KMS-11 (cell line): ENCODE results near the gene NAV2.

ENCODE experiments used
- H2AFZ ChIP-seq: fragments of 200-600 bp; sonication (generic); 2 replicates; pipeline ENCODE4 v1.6.1; 2016; ENCODE audit warnings: antibody characterized with exemption, mixed run types, low read depth
- H3K27ac ChIP-seq: fragments of 200-600 bp; sonication (generic); 2 replicates; pipeline ENCODE4 v1.6.1; 2016; ENCODE audit warnings: mild to moderate bottlenecking, mixed run types
- H3K27me3 ChIP-seq: fragments of 200-600 bp; sonication (generic); 2 replicates; pipeline ENCODE4 v1.6.1; 2017; ENCODE audit warnings: mild to moderate bottlenecking, low read depth, mixed run types, moderate library complexity; ENCODE audit not compliant: insufficient read depth
- H3K36me3 ChIP-seq: fragments of 200-600 bp; sonication (generic); 2 replicates; pipeline ENCODE4 v1.6.1; 2017; ENCODE audit warnings: mild to moderate bottlenecking, mixed run types; ENCODE audit not compliant: insufficient read depth
- H3K4me1 ChIP-seq: fragments of 200-600 bp; sonication (generic); 2 replicates; pipeline ENCODE4 v1.6.1; 2016; ENCODE audit warnings: mild to moderate bottlenecking, low read depth, mixed run types; ENCODE audit not compliant: poor library complexity, severe bottlenecking
- H3K4me2 ChIP-seq: fragments of 200-600 bp; sonication (generic); 2 replicates; pipeline ENCODE4 v1.7.0; 2016; ENCODE audit warnings: mild to moderate bottlenecking, mixed run types
- H3K4me3 ChIP-seq: fragments of 200-600 bp; sonication (generic); IDR thresholded peaks from 2 replicates; pipeline ENCODE4 v1.6.1; 2017; ENCODE audit warnings: low read depth, low read length, mixed read lengths; ENCODE audit not compliant: insufficient read depth
- H3K79me2 ChIP-seq: fragments of 200-600 bp; sonication (generic); 2 replicates; pipeline ENCODE4 v1.6.1; 2016; ENCODE audit warnings: low read depth, mixed run types; ENCODE audit not compliant: insufficient read depth
- H3K9ac ChIP-seq: fragments of 200-600 bp; sonication (generic); 2 replicates; pipeline ENCODE4 v1.6.1; 2016; ENCODE audit warnings: mild to moderate bottlenecking, mixed run types
- H4K20me1 ChIP-seq: fragments of 200-600 bp; sonication (generic); 2 replicates; pipeline ENCODE4 v1.6.1; 2016; ENCODE audit warnings: mild to moderate bottlenecking, mixed run types; ENCODE audit not compliant: insufficient read depth
- TF ChIP-seq, protein P1 (sequence below): fragments of 200-600 bp; sonication (generic); conservative IDR thresholded peaks from 2 replicates; pipeline ENCODE4 v1.6.1; 2017; ENCODE audit warnings: low read depth, mild to moderate bottlenecking, antibody characterized with exemption, low read length, moderate library complexity, mixed read lengths

NAV2 gene

DNA sequence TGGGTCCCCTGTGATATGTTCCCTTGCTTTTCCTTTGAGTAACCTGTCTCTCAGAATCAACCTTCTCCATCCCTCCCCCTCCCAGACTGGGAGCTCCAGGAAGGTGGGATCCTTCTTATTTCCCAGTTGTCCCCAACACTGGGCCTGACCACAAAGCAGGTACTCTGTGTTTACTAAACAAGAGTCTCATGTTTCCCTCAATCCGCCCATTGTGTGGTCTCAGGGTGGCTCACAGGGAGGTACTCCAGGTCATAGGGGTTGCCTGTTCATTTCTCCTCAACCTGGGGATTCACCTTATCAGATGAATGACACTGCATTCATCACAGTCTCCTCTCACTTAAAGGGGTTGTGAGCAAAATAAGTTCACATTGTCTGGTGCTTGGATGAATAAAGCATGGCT lies 26.4 kb upstream of the NAV2 start:
- Histone ChIP-seq H3K4me2 (no peak overlapping the region), H4K20me1 (no peaks in the 10 kb centered on the region), H3K79me2 (no peaks in the 10 kb centered on the region), H3K36me3 (no peaks in the 10 kb centered on the region), H3K9ac (no peak overlapping the region), H3K4me1 (peaks cover 8% of the 10 kb centered on the region), H3K27me3 (no peaks in the 10 kb centered on the region), H2AFZ (no peak overlapping the region), H3K27ac (no peak overlapping the region), H3K4me3 (no peak overlapping the region)
- TF ChIP-seq, protein P1, sequence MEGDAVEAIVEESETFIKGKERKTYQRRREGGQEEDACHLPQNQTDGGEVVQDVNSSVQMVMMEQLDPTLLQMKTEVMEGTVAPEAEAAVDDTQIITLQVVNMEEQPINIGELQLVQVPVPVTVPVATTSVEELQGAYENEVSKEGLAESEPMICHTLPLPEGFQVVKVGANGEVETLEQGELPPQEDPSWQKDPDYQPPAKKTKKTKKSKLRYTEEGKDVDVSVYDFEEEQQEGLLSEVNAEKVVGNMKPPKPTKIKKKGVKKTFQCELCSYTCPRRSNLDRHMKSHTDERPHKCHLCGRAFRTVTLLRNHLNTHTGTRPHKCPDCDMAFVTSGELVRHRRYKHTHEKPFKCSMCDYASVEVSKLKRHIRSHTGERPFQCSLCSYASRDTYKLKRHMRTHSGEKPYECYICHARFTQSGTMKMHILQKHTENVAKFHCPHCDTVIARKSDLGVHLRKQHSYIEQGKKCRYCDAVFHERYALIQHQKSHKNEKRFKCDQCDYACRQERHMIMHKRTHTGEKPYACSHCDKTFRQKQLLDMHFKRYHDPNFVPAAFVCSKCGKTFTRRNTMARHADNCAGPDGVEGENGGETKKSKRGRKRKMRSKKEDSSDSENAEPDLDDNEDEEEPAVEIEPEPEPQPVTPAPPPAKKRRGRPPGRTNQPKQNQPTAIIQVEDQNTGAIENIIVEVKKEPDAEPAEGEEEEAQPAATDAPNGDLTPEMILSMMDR, result no peak

DNA sequence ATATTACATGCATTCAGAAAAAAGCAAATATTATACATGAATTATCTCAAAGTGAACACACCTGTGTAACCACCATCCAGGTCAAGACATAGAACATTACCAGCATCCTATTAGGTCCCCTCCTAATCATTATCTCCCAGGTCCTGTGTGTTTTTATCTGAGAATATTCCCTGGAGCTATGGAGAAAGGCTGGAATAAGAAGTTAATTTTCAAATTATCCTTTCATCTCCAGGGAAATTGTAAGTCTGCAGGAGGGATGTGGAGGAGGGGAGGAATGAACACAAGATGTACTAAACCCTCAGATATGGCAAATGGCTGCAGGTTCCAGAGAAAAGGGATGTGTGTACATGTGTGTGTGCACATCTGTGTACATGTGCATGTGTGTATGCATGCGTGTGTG lies 25.2 kb upstream of the NAV2 start:
- H3K36me3 ChIP-seq, result no peaks in the 10 kb centered on the region
- H3K4me2 ChIP-seq, result no peak overlapping the region
- no peaks in the 10 kb centered on the region for H4K20me1 ChIP-seq
- no peaks in the 10 kb centered on the region for H3K79me2 ChIP-seq
- H3K27me3 ChIP-seq, result no peaks in the 10 kb centered on the region
- no peak overlapping the region for H2AFZ ChIP-seq
- no peak overlapping the region for H3K9ac ChIP-seq
- TF ChIP-seq, protein P1, result no peak
- H3K27ac ChIP-seq, result no peak overlapping the region
- H3K4me1 ChIP-seq, result peaks cover 8% of the 10 kb centered on the region
- no peak overlapping the region for H3K4me3 ChIP-seq

DNA sequence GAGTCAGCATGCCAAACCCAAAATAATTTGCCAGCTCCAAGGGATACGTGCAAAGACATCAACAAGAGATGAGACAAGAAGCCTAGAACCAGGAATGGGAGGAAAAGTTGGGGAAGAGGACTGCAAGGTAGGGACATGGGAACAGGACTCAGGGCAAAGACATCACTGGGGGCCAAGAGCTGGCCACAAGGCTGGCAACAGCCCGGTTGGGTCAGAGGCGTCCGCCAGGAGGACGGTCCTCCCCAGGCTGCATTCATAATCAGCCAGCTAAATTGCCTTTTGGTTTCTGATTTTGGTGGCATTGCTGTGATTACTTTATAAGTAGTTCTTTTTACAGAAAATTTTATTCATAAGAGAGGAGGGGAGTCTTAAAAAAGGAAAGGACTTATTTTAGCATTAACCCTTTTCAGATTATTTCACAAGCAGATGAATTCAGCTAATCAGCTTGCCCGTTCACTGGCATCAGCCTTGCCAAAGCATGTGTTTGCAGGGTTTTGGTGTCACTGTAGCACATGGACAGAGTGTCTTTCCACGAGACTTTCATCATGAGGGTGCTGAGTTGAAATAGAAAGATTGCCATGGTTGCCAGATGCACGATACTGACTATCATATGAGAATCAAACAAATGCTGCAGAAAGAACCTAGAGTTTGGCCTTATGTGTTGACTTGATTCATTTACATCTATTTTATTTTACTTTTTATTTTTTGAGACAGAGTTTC lies 23.2 kb upstream of the NAV2 start:
- no peaks in the 10 kb centered on the region for H3K79me2 ChIP-seq
- no peak overlapping the region for H3K9ac ChIP-seq
- no peak overlapping the region for H2AFZ ChIP-seq
- H3K27me3 ChIP-seq, result no peaks in the 10 kb centered on the region
- TF ChIP-seq, protein P1, result no peak
- no peak overlapping the region for H3K4me2 ChIP-seq
- H3K36me3 ChIP-seq, result no peaks in the 10 kb centered on the region
- H3K4me3 ChIP-seq, result no peak overlapping the region
- H4K20me1 ChIP-seq, result no peaks in the 10 kb centered on the region
- H3K27ac ChIP-seq, result no peak overlapping the region
- peaks cover 8% of the 10 kb centered on the region for H3K4me1 ChIP-seq

DNA sequence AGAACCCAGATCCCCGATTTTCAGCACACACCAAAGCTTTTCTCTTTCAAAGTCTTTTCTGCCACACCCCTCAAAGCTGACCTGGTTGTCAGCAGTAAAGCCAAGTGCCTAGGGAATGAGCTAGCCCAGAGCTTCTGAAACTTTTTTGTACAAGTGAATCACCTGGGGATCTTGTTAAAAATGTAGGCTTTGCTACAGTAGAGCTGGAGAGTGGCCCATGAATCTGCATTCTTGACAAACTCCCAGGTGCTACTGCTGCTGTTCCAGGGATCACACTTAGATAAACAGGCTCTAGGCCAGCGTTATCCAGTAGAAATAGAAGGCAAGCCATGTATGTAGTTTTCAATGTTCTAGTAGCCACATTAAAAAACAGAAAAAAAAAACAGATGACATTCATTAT lies 21.8 kb upstream of the NAV2 start:
- Histone ChIP-seq H3K4me2 (no peak overlapping the region), H3K4me1 (peaks cover 8% of the 10 kb centered on the region), H3K36me3 (no peaks in the 10 kb centered on the region), H4K20me1 (no peaks in the 10 kb centered on the region), H3K27me3 (no peaks in the 10 kb centered on the region), H3K27ac (no peak overlapping the region), H3K4me3 (no peak overlapping the region), H3K9ac (no peak overlapping the region), H3K79me2 (no peaks in the 10 kb centered on the region), H2AFZ (no peak overlapping the region)
- TF ChIP-seq, protein P1, result no peak
